Stimulated activated CD4-positive, alpha-beta T cell treated with anti-CD3 and anti-CD28 coated beads, TNF-alpha, amount 100 ng/mL, for 4 hours (primary cell): ENCODE results near the gene RNF215.

Source experiments
- DNase-seq, 3 experiments: peaks; one replicate each; pipeline ENCODE4 v3.0.0-alpha.2; 2020; ENCODE audit warnings: low read depth in 3 of 3

Gene RNF215

DNA sequence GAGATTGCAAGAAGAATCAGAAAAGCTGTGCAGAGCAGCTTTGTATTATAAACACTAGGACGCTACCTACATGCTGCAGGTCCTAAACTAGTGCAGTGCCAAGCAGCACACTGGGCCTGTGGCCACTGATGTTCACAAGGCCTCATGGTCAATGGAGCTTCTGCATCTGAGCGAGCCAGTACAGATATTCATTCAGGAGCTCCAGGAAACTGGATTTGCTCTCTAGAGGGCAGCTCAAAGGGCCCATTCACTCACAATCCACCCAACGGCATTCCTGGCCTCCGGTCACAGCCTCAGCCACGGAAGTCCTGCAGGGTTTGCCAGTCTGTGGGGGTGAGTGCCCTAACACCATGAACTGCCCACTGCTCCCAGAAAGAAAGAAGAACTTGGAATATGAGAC is 54.7 kb downstream of the RNF215 start:
- DNase-seq: no peak
